Putamen (tissue), 1 donor: ENCODE results near the gene FIBIN.

ENCODE experiments used
- DNase-seq: peaks from one replicate; pipeline ENCODE4 v3.0.0-alpha.2; 2016; ENCODE audit warnings: low spot score

Gene FIBIN

DNA sequence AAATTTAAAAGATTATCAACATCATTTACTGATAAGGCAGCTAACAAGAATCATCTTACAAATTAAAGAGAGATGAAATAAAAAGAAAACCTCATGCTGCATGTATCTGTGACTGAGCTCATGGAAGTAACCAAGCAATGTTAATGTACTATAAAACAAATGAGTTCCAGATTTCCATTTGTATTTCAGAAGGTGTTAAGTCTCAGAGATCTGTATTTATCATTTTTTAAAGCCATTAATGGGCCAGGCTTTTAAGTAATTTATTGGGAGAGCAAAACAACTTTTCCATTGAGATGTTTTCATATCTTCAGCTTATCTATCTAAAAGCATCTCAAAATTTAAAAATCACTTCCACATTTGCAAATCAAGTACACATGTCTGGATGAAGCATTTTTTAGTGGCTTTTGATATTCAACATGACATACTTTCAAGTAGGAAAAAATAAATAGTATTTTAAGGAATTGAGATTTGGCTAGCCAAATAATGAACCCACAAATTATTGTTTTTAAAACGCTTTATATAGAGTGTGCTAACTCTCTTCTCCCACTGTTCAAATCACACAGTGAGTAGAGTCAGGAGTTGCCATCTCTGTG is 28.8 kb downstream of the FIBIN start:
- DNase-seq: no peak

DNA sequence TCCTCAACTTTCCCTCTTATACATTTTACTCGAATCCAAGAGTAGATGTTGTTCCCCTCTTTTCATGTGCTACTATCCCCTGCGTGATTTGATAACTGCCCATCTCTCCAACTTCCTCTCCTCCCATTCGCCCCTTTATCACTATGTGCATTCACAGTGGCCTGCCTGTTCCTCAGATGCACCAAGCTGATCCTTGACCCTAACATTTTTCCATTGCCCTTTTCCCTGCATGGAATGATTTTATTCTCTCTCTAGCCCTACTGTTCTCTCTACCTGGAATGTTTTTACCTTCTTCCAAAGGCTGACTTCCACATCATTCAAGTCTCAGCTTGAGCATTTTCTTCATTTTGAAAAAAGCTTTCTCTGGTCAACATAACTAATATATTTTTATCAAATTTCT is 31.0 kb downstream of the FIBIN start:
- no peak for DNase-seq

DNA sequence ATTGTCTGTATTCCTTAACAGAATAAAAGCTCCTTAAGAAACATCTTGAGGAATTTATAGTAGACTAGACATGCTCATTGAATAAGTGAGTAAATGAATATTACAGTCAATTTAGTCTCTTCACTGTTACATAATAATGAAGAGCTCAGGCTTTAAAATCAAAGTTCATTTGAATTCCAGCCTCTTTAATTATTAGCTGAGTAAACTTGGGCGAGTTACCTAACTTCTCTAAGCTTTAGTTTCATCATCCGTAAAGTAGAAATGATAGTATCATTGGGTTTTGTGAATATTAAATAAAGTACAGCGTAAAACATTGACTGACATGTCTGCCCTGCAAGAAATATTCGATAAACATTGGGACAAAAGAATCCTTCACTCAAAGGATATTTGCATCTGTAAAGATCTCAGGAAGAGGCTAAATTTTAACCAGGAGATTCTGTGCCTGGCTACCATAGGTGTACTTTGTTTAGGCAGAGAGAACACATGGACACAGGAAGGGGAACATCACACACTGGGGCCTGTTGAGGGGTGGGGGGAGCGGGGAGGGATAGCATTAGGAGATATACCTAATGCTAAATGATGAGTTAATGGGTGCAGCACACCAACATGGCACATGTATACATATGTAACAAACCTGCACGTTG is 31.5 kb downstream of the FIBIN start:
- no peak for DNase-seq

DNA sequence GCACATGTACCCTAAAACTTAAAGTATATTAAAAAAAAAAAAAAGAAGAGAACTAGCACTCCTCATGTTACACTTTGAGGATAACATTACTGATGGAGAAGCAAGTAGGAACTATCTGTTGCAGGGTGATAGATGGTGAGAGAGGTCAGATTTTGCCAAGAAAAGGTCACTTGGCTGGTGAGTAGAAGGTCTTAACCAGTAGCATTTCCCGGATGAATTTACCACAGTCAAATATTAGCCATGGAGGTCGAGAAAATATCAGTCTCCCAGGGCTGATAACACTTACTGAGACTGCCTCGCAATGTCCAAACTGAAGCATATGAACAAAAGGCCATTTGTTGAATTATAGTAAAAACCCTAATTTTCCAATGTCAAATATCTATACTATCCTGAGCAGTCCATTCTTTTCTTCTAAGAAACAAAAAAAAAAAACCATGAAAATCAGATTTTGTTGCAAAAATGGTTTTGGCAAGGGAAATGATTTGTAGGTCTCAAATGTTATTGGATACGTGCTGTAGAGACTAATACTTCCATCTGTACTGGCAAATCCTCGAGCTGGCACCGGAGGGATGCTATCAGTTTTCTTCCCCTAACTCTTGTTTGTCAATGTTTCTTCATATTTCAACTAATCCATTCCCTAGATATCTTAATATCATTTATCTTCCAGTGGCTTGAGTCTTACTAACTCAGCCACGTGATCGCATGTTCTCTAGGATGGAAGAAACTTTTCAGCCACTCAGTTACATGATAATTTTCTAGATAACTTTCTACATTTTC is 32.2 kb downstream of the FIBIN start:
- DNase-seq: no peak

DNA sequence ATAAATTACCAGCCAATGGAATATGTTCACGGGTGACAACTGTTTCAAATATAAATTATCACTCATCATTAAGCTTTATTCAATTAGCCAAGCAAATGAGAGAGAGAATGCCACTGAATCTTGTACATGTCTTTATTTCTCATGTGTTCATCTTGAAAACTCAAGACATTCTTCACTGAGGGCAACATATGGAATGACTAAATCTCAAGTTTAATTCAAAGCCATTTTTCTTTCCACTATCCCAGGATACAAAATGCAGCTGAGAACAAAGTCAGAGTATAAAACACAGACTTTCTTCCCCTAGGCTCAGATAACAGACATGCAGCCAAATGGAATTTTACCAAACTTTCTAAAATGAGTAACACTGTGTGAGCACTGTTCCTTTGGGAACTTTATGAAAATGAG is 34.7 kb downstream of the FIBIN start:
- DNase-seq: no peak

DNA sequence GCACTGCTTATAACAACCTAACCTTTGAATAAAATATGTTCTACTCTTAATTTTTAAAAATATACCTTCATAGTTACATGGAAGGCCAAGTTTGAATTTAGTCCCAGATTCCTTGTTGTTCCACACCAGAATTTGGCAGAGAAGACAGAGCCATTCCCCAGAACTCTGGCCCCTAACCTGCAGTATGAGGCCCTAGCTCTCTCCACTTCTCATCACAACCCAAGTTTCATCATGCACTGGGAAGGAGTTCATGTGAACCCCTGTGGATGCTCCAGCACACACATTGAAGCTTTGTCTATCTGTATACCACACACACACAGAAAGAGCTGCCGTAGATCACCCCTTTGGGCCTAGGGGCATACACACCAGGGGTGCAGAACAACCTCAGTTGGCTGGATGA is 36.1 kb downstream of the FIBIN start:
- no peak for DNase-seq

DNA sequence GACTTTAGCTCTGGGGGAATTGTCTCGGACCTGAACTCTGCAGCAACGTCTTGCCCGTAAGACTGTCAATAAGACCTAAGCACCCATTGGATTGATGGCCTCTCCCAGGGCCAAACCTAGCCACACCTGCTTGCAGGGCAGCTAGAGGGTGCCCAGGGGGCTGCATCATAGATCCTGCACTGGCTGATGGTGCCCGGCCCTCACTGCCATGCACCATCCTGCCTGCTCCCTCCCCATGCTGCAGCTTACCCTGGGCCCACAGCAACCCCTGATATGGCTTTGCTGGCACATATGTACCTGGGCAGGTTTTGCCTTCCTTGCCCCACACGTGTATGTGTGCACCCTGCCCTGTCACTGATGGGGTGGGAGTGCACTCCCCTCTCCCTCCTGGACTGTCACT is 37.8 kb downstream of the FIBIN start:
- no peak for DNase-seq

DNA sequence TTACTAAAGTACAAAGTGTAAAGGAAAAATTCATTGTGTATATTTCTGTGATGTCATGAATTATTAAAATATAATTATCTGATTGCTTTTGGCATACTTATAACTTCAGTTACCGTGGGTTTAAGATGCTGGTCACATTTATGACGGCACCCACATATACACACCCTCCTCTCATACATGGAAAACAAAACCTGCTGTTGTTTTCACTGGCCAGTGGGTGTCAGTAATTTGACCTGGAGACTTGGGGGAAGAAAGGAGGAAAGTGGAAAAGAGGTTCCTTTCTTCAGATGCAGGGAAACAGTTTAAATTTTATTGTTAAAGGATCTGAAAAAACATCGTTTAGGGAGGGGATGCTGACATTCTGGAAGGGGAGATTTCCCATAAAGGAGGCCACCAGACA is 46.0 kb downstream of the FIBIN start:
- DNase-seq: peak; percentile 2

DNA sequence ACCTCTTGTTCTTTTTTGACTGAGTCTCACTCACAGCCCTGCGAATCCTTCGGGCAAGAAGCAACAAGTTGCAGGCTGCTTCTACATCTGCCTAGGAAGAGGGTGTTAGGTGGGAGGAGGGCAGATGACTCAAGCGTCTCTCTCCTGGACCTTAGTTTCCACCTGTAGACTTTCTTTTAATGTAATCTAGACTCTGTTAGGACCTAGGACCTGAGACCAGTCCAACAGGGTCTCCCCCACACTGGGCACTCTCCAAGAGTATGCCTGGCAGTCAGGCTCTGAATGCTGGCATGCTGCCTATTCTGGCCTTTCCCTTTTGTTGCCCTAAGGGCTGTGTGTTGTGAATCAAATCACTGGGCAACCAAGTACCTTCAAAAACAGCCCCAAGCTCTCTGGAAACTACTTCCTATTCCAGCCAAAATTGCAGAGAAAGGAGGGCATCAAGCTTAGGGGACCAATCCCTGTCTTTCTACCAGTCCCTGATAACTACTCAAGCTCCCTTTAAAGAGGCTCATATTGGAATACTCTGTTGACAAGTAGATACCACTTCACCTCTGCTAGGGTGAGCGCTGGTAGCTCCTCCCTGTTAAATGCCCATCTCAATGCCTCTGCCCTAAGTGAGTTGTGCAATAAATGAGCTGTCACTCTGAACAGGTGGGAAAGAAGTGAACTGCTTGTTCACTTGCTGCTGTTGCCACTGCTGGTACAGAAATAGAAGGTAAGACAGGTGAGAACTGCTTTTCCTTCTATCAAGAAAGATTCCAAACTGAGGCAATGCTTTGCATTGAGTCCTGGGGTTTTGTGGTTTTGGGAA is 46.6 kb downstream of the FIBIN start, which contains the start of gene BBOX1:
Gene BBOX1, plus strand, starts transcription at position 514 of the 814 bp plus-strand sequence. CDS start 14,616 bp downstream, outside the sequence.
- DNase-seq: peak; percentile 68

DNA sequence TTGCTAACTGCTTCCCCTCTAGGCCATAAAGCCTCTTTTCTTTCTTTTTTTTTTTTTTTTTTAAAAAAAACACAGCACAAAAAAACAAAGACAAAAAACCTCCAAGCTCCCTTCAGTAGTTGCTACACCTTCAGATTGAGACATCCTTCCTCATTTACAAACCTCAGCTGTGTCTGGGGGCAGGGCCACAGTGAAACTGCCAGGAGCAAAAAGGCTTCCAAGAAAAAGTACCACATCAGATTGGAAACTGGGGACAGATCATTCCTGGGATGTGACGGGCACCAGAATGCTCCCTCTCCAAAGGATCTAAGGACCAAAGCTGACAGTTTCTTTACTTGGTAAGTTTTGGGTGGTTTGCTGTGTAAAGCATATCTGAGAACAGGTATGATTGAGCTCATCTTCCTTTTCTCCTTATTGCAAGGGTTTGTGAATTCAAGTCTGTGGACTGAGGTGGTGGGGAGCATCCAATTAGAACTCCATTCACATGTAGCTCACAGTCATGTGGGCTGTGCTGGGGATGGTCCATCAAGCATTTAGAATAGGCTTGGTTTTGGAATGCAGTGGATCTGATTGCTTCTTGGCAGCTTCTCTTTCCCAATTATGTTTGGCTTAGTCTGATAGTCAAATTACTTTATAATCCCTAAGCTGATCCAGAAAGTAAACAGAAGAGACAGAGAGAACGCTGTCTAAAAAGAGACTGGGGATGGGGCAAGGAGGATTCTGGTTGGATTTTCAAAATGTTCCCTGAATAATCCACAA is 47.4 kb downstream of the FIBIN start:
- DNase-seq: peak; percentile 45
